EL (cell line): ENCODE results near the gene THAP11.
A peak's percentile ranks its signal among the peaks of the same experiment; 100 is the strongest.

Source experiments
- DNase-seq: peaks from one replicate; pipeline ENCODE4 v3.0.0-alpha.2; 2016

THAP11 gene

GRCh38 chr16:67885976-67886375, 43.9 kb downstream of the THAP11 start:
- DNase-seq: no peak

DNA sequence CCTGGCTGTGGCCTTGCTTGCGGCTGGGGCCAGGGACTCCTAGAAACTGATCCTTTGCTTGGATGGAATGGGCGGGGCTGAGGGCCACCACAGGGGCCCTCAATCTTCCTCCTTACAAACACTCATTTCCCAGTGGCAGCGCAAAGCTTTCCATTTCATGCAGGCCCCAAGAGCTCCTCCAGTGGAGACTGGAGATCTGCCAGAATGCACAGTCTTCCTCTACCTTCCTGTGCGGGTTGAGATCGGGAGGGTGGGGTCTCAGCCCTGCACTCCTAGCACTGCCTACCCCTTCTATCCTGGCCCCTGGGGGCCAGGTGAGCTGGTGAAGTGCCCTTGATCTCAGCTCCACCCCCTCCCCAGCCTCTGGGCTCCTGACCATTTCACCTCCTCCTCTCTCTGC, 44.3 kb downstream of the THAP11 start:
- no peak for DNase-seq

GRCh38 chr16:67888331-67888730, 46.2 kb downstream of the THAP11 start:
- DNase-seq: no peak

- no peak for DNase-seq
Measured at GRCh38 chr16:67892375-67892774, 50.3 kb downstream of the THAP11 start.

DNA sequence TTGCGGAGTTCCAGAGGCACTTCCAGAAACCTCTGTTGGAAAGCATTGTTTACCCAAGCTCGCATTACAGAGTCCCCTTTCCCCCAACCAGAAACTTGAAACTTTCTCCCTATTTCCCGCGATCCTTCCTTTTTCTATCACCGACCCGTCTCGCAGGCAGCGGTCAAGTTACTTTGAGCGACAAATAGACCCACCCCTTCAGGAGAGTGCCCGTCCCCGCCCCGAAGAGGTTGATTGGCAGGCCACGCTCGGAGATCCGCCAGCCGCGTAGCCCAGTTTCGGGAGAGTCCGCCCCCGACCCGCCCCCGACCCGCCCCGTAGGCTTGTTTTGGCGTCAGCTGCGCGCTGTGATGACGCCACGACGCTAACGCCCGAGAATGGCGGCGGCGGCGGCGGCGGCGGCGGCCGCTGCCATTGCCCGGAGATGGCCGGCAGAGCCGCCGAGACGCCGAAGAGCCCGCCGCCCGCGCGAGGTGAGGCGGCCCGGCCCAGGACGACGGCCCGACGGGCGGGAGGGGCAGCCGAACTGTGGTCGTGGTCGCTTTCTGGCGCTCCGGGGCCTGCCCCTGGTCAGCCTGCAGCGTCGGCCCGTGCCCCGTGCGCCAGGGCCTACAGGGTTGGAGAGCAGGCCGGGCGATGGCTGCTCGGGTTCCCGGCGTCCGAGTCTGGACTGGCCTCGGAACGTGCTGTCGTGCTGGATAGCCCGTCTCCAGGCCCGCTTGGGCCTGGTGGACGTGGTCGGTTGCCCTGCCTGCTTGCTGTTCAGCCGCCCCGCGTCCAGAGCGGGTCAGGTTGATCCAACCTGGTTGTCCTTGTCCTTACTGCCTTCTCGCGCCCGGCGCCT, 51.0 kb downstream of the THAP11 start, which contains the start of gene PSKH1:
PSKH1 (plus strand) TSS at position 356 of the 844 bp plus-strand sequence. CDS start 15,496 bp downstream, outside the sequence.
- peak; percentile 95 for DNase-seq
